Activated T-cell treated with anti-CD3 and anti-CD28 coated beads, Interleukin-2, amount 50 U/mL, for 4 hours (primary cell): Measurements from ENCODE around the gene FAM180A. TPM values are rescaled to one million over a fixed set of nuclear protein-coding genes. Genes with fewer than 3 reads are reported as not detected.

Experiments used
- ATAC-seq, 2 donors: fragments of 200-7000 bp; cut with Tn5 transposase; one replicate each; pipeline ENCODE4 v1.10.0; 2021
- DNase-seq: peaks from one replicate; pipeline ENCODE4 v3.0.0-alpha.2; 2020
- H3K27me3 Mint-ChIP-seq: one replicate; pipeline ENCODE4 v1.8.0; 2021; ENCODE audit warnings: low read depth, mixed read lengths
- H3K36me3 Mint-ChIP-seq: one replicate; pipeline ENCODE4 v1.8.0; 2022; ENCODE audit warnings: mixed read lengths; ENCODE audit not compliant: insufficient read depth
- H3K4me1 Mint-ChIP-seq: one replicate; pipeline ENCODE4 v1.8.0; 2021; ENCODE audit warnings: low read depth, mixed read lengths
- H3K4me3 Mint-ChIP-seq: one replicate; pipeline ENCODE4 v1.8.0; 2021; ENCODE audit warnings: mild to moderate bottlenecking, moderate library complexity, mixed read lengths
- H3K9me3 Mint-ChIP-seq: one replicate; pipeline ENCODE4 v1.8.0; 2021; ENCODE audit warnings: mixed read lengths
- total RNA-seq, 3 donors: library from RNA; stranded (reverse); gene quantifications; one replicate each; pipeline ENCODE4 v1.2.1, GENCODE V29; 2021

FAM180A gene
- total RNA-seq, 3 donors from 2014 or later, result not detected

- no peak for DNase-seq
- H3K4me1 Mint-ChIP-seq, result no peaks in the 10 kb centered on the region
- ATAC-seq, result no peak
- H3K36me3 Mint-ChIP-seq, result no peaks in the 10 kb centered on the region
- no peak overlapping the region for H3K4me3 Mint-ChIP-seq
- peaks cover 37% of the 10 kb centered on the region for H3K27me3 Mint-ChIP-seq
- H3K9me3 Mint-ChIP-seq, result no peaks in the 10 kb centered on the region
These were observed 13.3 kb upstream of the FAM180A start for GRCh38 chr7:135761751-135762488.

GRCh38 chr7:135759532-135759931 is 10.9 kb upstream of the FAM180A start:
- Mint-ChIP-seq H3K9me3 (no peaks in the 10 kb centered on the region), H3K4me1 (no peaks in the 10 kb centered on the region), H3K36me3 (no peaks in the 10 kb centered on the region), H3K27me3 (peaks cover 44% of the 10 kb centered on the region), H3K4me3 (no peak overlapping the region)
- DNase-seq (no peak), ATAC-seq (no peak)

DNA sequence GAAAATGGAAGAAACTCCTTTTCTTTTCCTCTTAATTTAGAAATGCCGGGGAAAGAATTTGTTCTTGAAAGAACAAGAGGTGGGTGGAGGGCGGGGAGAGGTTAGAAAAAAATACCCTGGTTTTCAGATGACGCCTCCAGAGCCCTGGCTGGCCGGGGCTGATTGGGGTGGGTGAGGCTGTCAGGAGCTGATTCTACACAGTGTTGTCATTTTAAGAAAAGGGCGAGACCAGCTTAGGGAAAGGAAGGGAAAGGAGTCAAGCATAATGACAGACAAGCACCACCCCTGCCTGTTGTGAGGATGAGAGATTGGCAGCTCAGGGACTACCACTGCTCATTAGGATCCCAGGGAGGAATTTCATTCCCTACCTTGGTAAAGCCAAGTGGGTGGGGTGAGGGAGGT is 9.9 kb upstream of the FAM180A start:
- Mint-ChIP-seq H3K9me3 (no peaks in the 10 kb centered on the region), H3K36me3 (no peaks in the 10 kb centered on the region), H3K4me1 (no peaks in the 10 kb centered on the region), H3K27me3 (peaks cover 41% of the 10 kb centered on the region), H3K4me3 (no peak overlapping the region)
- no peak for ATAC-seq
- no peak for DNase-seq

DNA sequence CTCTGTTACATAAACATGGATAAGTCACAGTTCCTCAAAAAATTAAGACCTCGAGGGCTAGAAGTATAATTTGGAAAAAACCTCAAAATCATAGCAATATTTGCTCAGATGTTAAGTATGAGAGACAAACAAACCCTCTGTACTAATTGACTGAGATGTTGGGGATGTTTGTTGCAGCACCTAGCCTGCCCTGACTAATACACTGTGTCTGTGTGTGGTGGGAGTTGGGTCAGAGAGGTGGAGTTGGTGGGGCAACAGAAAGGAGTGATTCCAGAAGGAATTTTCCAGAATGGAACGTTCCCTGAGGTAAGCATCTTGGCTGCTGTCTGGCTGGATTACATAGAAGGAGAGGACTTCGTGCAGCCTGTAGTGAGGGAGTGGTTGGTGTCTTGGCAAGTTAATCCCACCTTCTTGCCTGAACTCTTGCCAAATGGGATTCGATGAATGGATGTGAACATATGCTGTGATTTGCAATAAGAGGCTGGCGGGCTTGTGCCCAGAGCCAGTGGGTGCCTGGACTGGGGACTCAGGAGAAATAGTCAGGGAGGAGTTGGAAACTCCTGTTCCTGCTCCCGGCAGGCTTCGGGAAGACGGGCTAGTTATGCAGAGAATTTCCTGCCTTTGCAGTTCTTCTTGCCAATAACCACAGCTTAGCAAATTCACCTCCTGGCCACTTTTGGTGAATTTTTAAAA is 9.3 kb upstream of the FAM180A start:
- ATAC-seq (no peak), DNase-seq (no peak)
- Mint-ChIP-seq H3K4me3 (no peak overlapping the region), H3K4me1 (no peaks in the 10 kb centered on the region), H3K27me3 (peaks cover 40% of the 10 kb centered on the region), H3K9me3 (no peaks in the 10 kb centered on the region), H3K36me3 (no peaks in the 10 kb centered on the region)

DNA sequence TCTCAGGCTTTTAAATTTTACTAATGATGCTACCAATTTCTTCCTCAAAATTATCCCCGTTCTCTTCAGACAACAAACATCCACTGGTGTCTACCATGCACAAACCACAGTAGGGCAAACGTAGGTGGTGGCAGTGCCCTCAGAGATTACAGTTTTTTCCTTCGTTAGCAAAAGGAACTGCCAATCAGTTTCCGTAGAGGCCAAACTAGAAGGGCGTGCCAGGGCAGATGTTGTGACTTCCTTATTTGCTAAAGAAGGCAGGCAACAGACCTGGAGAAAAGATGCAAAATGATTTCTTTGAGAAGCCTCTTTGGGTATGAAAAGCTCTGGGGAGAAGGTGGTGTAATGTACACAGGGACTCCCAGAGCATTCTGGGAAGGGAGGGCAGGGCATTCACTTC is 7.6 kb upstream of the FAM180A start:
- Mint-ChIP-seq H3K4me1 (no peaks in the 10 kb centered on the region), H3K9me3 (no peaks in the 10 kb centered on the region), H3K36me3 (no peaks in the 10 kb centered on the region), H3K27me3 (peaks cover 34% of the 10 kb centered on the region), H3K4me3 (no peak overlapping the region)
- DNase-seq, result no peak
- ATAC-seq, result no peak

GRCh38 chr7:135755351-135755753 is 6.7 kb upstream of the FAM180A start:
- DNase-seq (no peak), ATAC-seq (no peak)
- H3K4me1 Mint-ChIP-seq, result no peaks in the 10 kb centered on the region
- no peaks in the 10 kb centered on the region for H3K9me3 Mint-ChIP-seq
- H3K4me3 Mint-ChIP-seq, result no peak overlapping the region
- no peaks in the 10 kb centered on the region for H3K36me3 Mint-ChIP-seq
- H3K27me3 Mint-ChIP-seq, result peaks cover 32% of the 10 kb centered on the region

DNA sequence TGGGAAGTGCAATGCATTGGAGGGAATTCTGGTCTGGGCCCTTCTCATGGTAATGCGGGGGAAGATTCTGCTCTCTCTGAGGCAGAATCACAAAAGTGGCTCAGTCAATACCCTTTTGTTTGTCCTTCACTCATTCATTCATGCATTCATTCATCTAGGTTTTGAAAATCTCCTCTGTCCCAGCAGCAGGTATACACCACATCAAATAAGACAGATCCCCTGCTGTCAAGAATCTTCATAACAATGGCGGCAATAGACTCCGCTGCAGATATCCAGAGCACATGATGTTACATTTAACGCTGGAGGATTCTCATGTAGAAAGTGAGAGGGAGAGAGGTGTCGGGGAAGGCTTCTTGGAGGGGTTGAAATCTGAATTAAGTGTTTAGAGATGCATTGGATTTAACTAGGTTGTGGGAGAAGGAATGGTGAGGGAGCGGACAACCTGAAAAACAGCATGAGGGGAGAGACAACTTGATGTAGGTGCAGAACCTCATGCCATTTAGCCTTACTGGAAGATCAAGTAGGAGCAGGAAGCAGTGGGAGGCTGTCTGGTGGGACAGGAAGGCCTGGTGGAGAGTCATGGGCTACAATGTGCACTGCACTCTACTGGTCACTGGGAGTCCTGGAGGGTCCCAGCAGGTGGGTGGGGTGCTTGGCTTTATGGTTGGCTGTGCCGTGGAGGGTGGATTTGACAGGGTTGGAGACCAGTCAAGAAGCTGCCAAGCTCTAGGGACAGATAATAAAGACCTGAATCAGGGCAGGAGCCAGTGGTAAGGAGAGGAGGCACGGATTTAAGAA is 5.2 kb upstream of the FAM180A start:
- H3K27me3 Mint-ChIP-seq, result peaks cover 27% of the 10 kb centered on the region
- H3K4me1 Mint-ChIP-seq, result no peaks in the 10 kb centered on the region
- H3K9me3 Mint-ChIP-seq, result no peaks in the 10 kb centered on the region
- no peaks in the 10 kb centered on the region for H3K36me3 Mint-ChIP-seq
- DNase-seq (no peak), ATAC-seq (no peak)
- no peak overlapping the region for H3K4me3 Mint-ChIP-seq

- ATAC-seq (no peak), DNase-seq (no peak)
- Mint-ChIP-seq H3K4me1 (no peaks in the 10 kb centered on the region), H3K9me3 (no peaks in the 10 kb centered on the region), H3K36me3 (no peaks in the 10 kb centered on the region), H3K4me3 (no peak overlapping the region), H3K27me3 (peaks cover 5% of the 10 kb centered on the region)
These were observed 1.2 kb downstream of the FAM180A start for GRCh38 chr7:135747366-135747765.

DNA sequence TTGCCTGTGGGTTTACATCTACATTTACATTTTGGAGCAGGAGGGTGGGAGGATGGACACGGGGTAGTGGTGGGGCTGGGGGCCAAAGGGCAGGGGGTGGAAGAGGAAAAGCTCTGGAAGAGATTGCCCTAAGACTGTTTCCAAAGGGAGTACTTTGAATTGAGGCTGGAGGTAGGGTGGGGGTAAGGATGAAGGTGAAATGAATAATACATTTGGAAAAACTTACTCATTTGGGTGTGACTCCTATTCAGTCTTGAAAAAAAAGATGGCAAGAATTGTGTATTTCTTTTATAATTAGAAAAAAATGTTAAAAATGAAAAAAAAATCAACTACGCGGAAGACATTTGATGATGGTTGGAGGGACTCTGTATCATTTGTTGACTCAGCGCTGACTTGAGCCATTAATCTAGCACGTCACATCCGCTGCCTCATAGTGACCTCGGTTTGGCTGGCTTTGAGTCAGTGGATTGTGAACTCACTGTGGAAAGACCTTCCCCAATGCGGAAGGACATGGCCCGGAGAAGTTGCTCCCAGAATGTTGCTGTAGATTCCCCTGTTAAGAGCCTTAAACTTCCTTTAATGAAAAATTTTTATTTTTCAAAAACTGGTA is 2.8 kb downstream of the FAM180A start:
- Mint-ChIP-seq H3K27me3 (peaks cover 7% of the 10 kb centered on the region), H3K4me1 (no peaks in the 10 kb centered on the region)
- ATAC-seq, result no peak

DNA sequence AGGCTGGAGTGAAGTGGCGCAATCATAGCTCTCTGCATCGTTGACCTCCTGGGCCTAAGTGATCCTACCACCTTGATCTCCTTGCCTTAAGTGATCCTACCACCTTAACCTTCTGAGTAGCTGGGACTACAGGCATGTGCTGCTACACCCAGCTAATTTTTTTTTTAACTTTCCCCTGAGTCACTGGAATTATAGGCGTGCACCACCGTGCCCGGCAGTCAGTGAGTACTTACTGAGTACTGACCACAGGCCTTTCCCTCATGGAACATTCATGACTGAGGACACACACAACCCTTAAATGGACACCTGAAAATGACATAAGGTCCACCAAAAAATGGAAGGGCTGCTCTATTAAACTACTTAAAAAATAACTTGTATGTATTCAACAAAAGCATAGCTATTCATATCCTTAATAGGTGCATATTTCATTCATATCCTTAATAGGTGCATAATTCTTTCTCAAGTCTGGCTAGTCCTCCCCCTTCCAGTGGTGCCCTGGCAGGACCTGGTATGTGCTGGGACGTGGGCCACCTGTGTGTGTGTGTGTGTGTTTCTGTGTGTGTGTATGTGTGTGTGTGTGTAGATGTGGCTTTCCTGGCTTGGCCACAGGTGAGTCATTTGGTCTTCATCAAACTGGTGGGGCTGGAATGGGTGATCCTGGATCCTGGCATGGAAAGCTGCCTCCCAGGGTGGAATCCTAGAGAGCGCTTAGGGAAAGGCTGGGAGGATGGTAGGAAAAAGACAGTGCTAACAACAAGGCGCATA is 3.5 kb downstream of the FAM180A start:
- Mint-ChIP-seq H3K27me3 (peaks cover 7% of the 10 kb centered on the region), H3K36me3 (no peaks in the 10 kb centered on the region), H3K9me3 (no peaks in the 10 kb centered on the region), H3K4me1 (no peaks in the 10 kb centered on the region), H3K4me3 (no peak overlapping the region)
- no peak for DNase-seq
- ATAC-seq, result no peak

More for the DNA sequence above, 2.8 kb downstream of the FAM180A start:
- H3K36me3 Mint-ChIP-seq, result no peaks in the 10 kb centered on the region
- DNase-seq, result no peak
- H3K4me3 Mint-ChIP-seq, result no peak overlapping the region
- no peaks in the 10 kb centered on the region for H3K9me3 Mint-ChIP-seq

DNA sequence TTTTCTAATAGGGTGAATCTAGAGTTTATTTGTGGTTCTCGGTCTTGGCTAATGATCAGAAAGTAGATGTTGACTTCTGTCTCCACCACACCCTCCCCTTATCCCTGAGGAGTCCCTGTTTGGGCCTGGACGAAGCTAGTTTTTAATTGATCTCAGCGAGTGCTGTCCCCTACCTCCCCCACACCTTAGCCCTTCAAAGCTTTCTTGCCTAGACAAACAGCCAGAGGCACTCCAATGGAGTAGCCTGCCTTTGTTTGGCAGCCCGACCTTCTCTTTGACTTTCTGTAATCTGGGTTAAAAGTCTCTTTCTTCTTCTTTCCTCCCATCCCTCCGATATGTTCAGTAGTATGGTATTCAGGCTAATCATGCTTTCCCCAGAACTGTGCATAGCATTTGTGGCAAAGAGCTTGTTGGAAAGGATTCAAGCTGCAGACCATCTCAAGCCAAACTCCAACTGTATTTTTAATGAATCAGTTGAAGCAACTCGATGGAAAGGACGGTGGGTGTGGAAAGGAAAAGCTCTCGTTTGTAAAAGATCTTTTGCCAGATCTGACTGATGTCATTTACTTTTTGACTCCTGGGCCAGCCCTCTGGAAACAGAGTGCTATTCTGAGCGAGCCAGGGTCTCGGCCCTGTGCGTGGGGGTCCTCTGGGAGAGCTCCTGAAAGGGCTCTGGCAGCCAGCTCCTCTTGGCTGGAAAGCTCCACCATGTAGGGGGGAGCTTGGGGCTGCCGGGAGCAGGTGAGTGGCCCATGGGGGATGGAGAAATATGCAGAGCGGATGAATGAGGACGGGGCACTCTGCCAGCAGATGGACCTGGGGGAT is 4.5 kb downstream of the FAM180A start:
- Mint-ChIP-seq H3K4me1 (no peaks in the 10 kb centered on the region), H3K36me3 (no peaks in the 10 kb centered on the region), H3K4me3 (no peak overlapping the region), H3K9me3 (no peaks in the 10 kb centered on the region), H3K27me3 (peaks cover 7% of the 10 kb centered on the region)
- ATAC-seq (no peak), DNase-seq (no peak)

- no peak overlapping the region for H3K4me3 Mint-ChIP-seq
- ATAC-seq (no peak), DNase-seq (no peak)
- H3K9me3 Mint-ChIP-seq, result no peaks in the 10 kb centered on the region
- peaks cover 13% of the 10 kb centered on the region for H3K27me3 Mint-ChIP-seq
- no peaks in the 10 kb centered on the region for H3K36me3 Mint-ChIP-seq
- no peaks in the 10 kb centered on the region for H3K4me1 Mint-ChIP-seq
These were observed 6.2 kb downstream of the FAM180A start for GRCh38 chr7:135742371-135742770.

DNA sequence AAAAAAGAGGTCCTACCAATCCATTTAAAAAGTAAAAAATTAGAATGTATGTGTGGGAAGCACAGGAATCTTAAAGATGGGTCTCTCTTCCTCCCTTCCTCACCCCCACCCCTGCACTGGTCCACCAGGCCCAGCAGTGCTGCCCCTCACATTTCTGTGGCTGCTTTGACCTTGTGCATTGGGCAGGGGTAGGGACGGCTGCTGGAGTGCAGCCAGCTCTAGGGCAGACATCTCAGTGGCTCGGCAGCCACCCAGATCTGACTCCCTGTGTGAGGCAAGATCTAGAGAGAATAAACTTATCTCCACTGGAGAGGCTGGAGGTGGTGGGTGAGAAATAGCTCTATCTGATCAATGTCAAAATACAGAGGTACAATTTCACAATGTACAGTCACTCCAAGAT is 6.7 kb downstream of the FAM180A start:
- Mint-ChIP-seq H3K4me1 (no peaks in the 10 kb centered on the region), H3K36me3 (no peaks in the 10 kb centered on the region), H3K4me3 (no peak overlapping the region), H3K9me3 (no peaks in the 10 kb centered on the region), H3K27me3 (peaks cover 13% of the 10 kb centered on the region)
- DNase-seq (no peak), ATAC-seq (no peak)
